HepG2 (cell line): ENCODE results near the gene AMPD2. TPM values are rescaled to one million over a fixed set of nuclear protein-coding genes. Genes with fewer than 3 reads are reported as not detected.
A peak's percentile ranks its signal among the peaks of the same experiment; 100 is the strongest.

Experiments used
- BATF2 ChIP-seq: sonication (generic); formaldehyde crosslinking; IDR thresholded peaks from 2 replicates; pipeline ENCODE4 v1.8.0; 2022; ENCODE audit warnings: mild to moderate bottlenecking, missing genetic modification reagents, moderate library complexity
- CCAR2 ChIP-seq: fragments of 200-400 bp; formaldehyde crosslinking; optimal IDR thresholded peaks from 2 replicates; pipeline ENCODE3; 2018; ENCODE audit warnings: low read depth, mild to moderate bottlenecking, low read length, moderate library complexity
- DR1 ChIP-seq: sonication (generic); formaldehyde crosslinking; IDR thresholded peaks from 2 replicates; pipeline ENCODE4 v1.8.0; 2021; ENCODE audit warnings: mild to moderate bottlenecking, missing genetic modification reagents, inconsistent platforms
- FOXP4 ChIP-seq: sonication (generic); formaldehyde crosslinking; IDR thresholded peaks from 2 replicates; pipeline ENCODE4 v1.4.0; 2020; ENCODE audit warnings: missing genetic modification reagents
- GPN1 ChIP-seq: sonication (generic); formaldehyde crosslinking; IDR thresholded peaks from 2 replicates; pipeline ENCODE4 v1.5.1; 2020; ENCODE audit warnings: missing genetic modification reagents, borderline replicate concordance
- HMG20A ChIP-seq: IDR thresholded peaks from 2 replicates; pipeline ENCODE4 v1.6.1; 2016; ENCODE audit warnings: borderline replicate concordance
- HNRNPLL ChIP-seq: fragments of 200-400 bp; formaldehyde crosslinking; IDR thresholded peaks from 2 replicates; pipeline ENCODE4 v1.6.1; 2017; ENCODE audit warnings: mild to moderate bottlenecking, low read depth, low read length; ENCODE audit not compliant: poor library complexity, severe bottlenecking
- ISX ChIP-seq: sonication (generic); formaldehyde crosslinking; conservative IDR thresholded peaks from 2 replicates; pipeline ENCODE4 v1.5.0; 2020; ENCODE audit warnings: missing genetic modification reagents
- KLF15 ChIP-seq: sonication (generic); formaldehyde crosslinking; IDR thresholded peaks from 2 replicates; pipeline ENCODE4 v1.8.1; 2023; ENCODE audit warnings: borderline replicate concordance, mild to moderate bottlenecking, inconsistent platforms, missing genetic modification reagents, mixed read lengths
- MEIS2 ChIP-seq: sonication (generic); formaldehyde crosslinking; IDR thresholded peaks from 2 replicates; pipeline ENCODE4 v1.9.0; 2021; ENCODE audit warnings: mild to moderate bottlenecking, missing genetic modification reagents
- MTERF4 ChIP-seq: sonication (generic); formaldehyde crosslinking; IDR thresholded peaks from 2 replicates; pipeline ENCODE4 v1.8.0; 2023; ENCODE audit warnings: mild to moderate bottlenecking, missing genetic modification reagents
- NCOA1 ChIP-seq: sonication (generic); formaldehyde crosslinking; IDR thresholded peaks from 2 replicates; pipeline ENCODE4 v1.9.0; 2021; ENCODE audit warnings: missing genetic modification reagents
- RAD21 ChIP-seq: fragments of 450-650 bp; formaldehyde crosslinking; IDR thresholded peaks from 2 replicates; pipeline ENCODE4 v1.5.0; 2020; ENCODE audit warnings: mild to moderate bottlenecking
- RARG ChIP-seq: sonication (generic); formaldehyde crosslinking; IDR thresholded peaks from 2 replicates; pipeline ENCODE4 v1.4.0; 2020; ENCODE audit warnings: low read depth, mild to moderate bottlenecking, missing genetic modification reagents
- RORA ChIP-seq: sonication (generic); formaldehyde crosslinking; IDR thresholded peaks from 2 replicates; pipeline ENCODE4 v1.5.0; 2020; ENCODE audit warnings: mild to moderate bottlenecking, missing genetic modification reagents, moderate library complexity
- SMYD3 ChIP-seq: sonication (generic); formaldehyde crosslinking; IDR thresholded peaks from 2 replicates; pipeline ENCODE4 v1.8.1; 2023; ENCODE audit warnings: mild to moderate bottlenecking, missing genetic modification reagents
- TCF12 ChIP-seq, 2 experiments: fragments of 450-650 bp in 1 of 2; sonication (generic) in 1 of 2; formaldehyde crosslinking in 1 of 2; IDR thresholded peaks; 2 replicates each; pipeline versions ENCODE4 v1.6.1 to v1.8.0; 2017 to 2022; ENCODE audit warnings: antibody characterized with exemption in 1 of 2, mild to moderate bottlenecking in 1 of 2, missing genetic modification reagents in 1 of 2, moderate library complexity in 1 of 2
- THAP11 ChIP-seq: IDR thresholded peaks from 2 replicates; pipeline ENCODE4 v1.6.1; 2016; ENCODE audit warnings: missing biosample characterization, missing genetic modification reagents
- ZBTB43 ChIP-seq: sonication (generic); formaldehyde crosslinking; conservative IDR thresholded peaks from 2 replicates; pipeline ENCODE4 v1.4.0; 2020; ENCODE audit warnings: missing genetic modification reagents
- ZNF230 ChIP-seq: sonication (generic); formaldehyde crosslinking; IDR thresholded peaks from 2 replicates; pipeline ENCODE4 v1.4.0; 2020; ENCODE audit warnings: mild to moderate bottlenecking, missing genetic modification reagents
- ZNF335 ChIP-seq: sonication (generic); formaldehyde crosslinking; IDR thresholded peaks from 2 replicates; pipeline ENCODE4 v1.4.0; 2020; ENCODE audit warnings: missing genetic modification reagents
- ZNF558 ChIP-seq: sonication (generic); formaldehyde crosslinking; IDR thresholded peaks from 2 replicates; pipeline ENCODE4 v1.9.0; 2022; ENCODE audit warnings: mild to moderate bottlenecking, missing genetic modification reagents, borderline replicate concordance
- ZNF766 ChIP-seq: sonication (generic); formaldehyde crosslinking; IDR thresholded peaks from 2 replicates; pipeline ENCODE4 v1.5.0; 2020; ENCODE audit warnings: missing genetic modification reagents, borderline replicate concordance
- ZNF841 ChIP-seq: sonication (generic); formaldehyde crosslinking; IDR thresholded peaks from 2 replicates; pipeline ENCODE4 v1.8.1; 2023; ENCODE audit warnings: missing genetic modification reagents, borderline replicate concordance
- polyA plus RNA-seq, 8 experiments: library from polyadenylated mRNA; depleted of rRNA in 3 of 8; stranded (reverse) in 7 of 8; unstranded in 1 of 8; fragments of >200 nt; fragmentation: Illumina TruSeq in 4 of 8; extraction: Trizol in 4 of 8; gene quantifications; 2 replicates each; pipeline versions ENCODE4 v1.2.1 to v1.2.3, GENCODE V29; 2011 to 2016; ENCODE audit warnings: low read depth in 4 of 8, missing spikeins in 1 of 8, mixed read lengths in 1 of 8; ENCODE audit not compliant: insufficient read depth in 1 of 8
- total RNA-seq, 5 experiments: library from RNA; depleted of rRNA; stranded (reverse); fragments of >200 nt; fragmentation: Illumina TruSeq; extraction: Trizol; gene quantifications; 2 replicates each; pipeline ENCODE4 v1.2.3, GENCODE V29; 2016; ENCODE audit warnings: low read depth in 1 of 5

AMPD2 gene
- total and polyA plus RNA-seq, 2 of the 13 experiments (the other 11 are each of a cell fraction or from before 2014, with no cell fraction given): 62.3 to 82.0 TPM

GRCh38 chr1:109643385-109644230, 24.0 kb downstream of the AMPD2 start (continued):
- no peak for TF ChIP-seq BATF2
- no peak for TF ChIP-seq ISX
- TF ChIP-seq HMG20A (CRISPR knock-in tag): no peak
- TF ChIP-seq TCF12 (IDR thresholded peaks at IDR 0.05): no peak
- no peak for TF ChIP-seq TCF12 (CRISPR knock-in tag; IDR thresholded peaks at IDR 0.05)
- TF ChIP-seq THAP11 (CRISPR knock-in tag): no peak
- no peak for TF ChIP-seq RARG (CRISPR knock-in tag)
- no peak for TF ChIP-seq ZNF841 (CRISPR knock-in tag)
- TF ChIP-seq KLF15: no peak
- peak; percentile 90 for TF ChIP-seq RAD21
- TF ChIP-seq ZNF558 (CRISPR knock-in tag): no peak
- TF ChIP-seq DR1 (CRISPR knock-in tag): no peak
- TF ChIP-seq MEIS2 (CRISPR knock-in tag): no peak
- TF ChIP-seq ZNF335: no peak
- TF ChIP-seq MTERF4 (CRISPR knock-in tag): peak; percentile 73; the same call in 1 of the 2 replicates
- no peak for TF ChIP-seq SMYD3 (CRISPR knock-in tag)
- no peak for TF ChIP-seq ZBTB43 (CRISPR knock-in tag)
- no peak for TF ChIP-seq ZNF766 (CRISPR knock-in tag)
- no peak for TF ChIP-seq RORA (CRISPR knock-in tag)
- TF ChIP-seq FOXP4 (CRISPR knock-in tag): no peak
- no peak for TF ChIP-seq CCAR2
- TF ChIP-seq GPN1: no peak
- TF ChIP-seq ZNF230 (CRISPR knock-in tag): 0 out of 2 replicates have a peak, but pooled peaks have one; percentile 32
- TF ChIP-seq NCOA1 (CRISPR knock-in tag): no peak
- TF ChIP-seq HNRNPLL: peak; percentile 54
